SU-DHL-6 (cell line): ENCODE data around the gene AGAP3.

Experiments used
- CTCF ChIP-seq: fragments of 200-600 bp; sonication (generic); IDR thresholded peaks from one replicate; pipeline ENCODE4 v1.5.1; 2017; ENCODE audit warnings: antibody characterized with exemption, mild to moderate bottlenecking, low read length, moderate library complexity; ENCODE audit not compliant: insufficient read depth, poor library complexity, severe bottlenecking
- EZH2phosphoT487 ChIP-seq: fragments of 200-600 bp; sonication (generic), shearing (Covaris generic); conservative IDR thresholded peaks from 2 replicates; pipeline ENCODE4 v1.6.1; 2018; ENCODE audit warnings: mild to moderate bottlenecking, antibody characterized with exemption, low read length, moderate library complexity, mixed read lengths

GRCh38 chr7:151083824-151084160, 2.5 kb upstream of the AGAP3 start:
- TF ChIP-seq CTCF = no peak
- TF ChIP-seq EZH2phosphoT487 = no peak
